HG03565 (cell line): ENCODE results near the gene FGF14.
"Not testable (repeated sequence)": the region's sequence is repeated elsewhere in the genome, so short reads cannot be mapped to it uniquely, and the experiment has no call there.

Source experiments
- ATAC-seq: cut with Tn5 transposase; IDR thresholded peaks from one replicate; pipeline ENCODE4 v1.9.1; 2021; ENCODE audit warnings: mild to moderate bottlenecking, moderate library complexity; ENCODE audit not compliant: unreplicated experiment

The FGF14 gene

DNA sequence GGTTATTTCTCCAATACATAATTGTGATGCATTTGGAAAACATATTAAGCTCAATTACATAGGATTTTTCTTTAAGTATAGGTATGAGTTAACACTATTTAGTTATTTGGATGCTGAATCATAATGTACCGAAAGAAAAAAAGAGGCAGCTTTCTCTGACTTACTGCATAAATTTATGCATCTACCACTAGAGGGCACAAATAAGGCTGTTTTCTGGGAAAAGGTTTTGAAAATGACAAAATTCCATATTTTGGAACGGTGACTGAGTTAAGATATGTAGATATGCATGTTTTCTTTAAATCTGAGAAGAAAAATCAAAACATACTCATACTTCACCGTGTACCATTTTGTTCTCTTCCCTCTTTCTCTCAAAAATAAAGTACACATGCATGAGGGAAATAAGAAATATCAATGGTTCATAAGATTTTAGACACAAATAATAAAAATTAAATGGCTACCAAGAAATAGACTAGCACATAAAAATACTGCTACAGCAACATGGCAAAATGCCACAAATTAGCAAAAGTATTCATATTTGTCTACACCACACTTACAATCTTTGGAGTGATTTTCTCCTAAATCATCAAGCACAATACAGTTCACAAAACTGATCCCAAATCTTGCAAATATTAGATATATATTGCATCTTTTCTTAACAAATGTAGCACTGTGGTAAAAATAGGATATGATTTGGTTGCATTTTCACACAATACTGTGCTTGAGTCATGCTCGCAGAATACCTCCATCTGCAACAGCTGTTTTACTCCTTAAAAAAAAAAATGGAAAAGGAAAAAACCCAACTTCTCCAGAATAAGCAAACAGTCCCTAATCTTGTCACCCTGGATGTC, 260.0 kb downstream of the FGF14 start:
- ATAC-seq, result peak; percentile 40

DNA sequence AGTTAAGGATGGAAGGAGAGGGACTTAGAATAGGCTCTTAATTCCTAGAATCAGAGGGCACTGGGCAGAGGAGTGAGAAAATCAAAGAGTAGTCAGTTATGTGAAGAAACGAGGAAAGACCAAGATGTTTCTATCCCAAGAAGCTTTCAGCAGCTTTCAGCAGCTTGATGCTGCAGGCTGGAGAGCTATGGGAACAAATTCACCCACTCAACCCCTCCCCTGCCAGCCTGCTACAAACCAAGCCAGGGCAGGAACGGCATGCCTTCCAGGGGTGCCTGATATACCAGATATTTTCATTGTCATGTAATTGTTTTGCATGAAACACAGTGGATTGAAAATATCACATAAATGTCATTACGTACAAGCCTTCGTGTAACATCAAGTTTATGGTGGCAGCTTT, 262.2 kb downstream of the FGF14 start:
- ATAC-seq, result no peak

- ATAC-seq, result no peak
Measured at GRCh38 chr13:102138635-102139190, 263.1 kb downstream of the FGF14 start.

DNA sequence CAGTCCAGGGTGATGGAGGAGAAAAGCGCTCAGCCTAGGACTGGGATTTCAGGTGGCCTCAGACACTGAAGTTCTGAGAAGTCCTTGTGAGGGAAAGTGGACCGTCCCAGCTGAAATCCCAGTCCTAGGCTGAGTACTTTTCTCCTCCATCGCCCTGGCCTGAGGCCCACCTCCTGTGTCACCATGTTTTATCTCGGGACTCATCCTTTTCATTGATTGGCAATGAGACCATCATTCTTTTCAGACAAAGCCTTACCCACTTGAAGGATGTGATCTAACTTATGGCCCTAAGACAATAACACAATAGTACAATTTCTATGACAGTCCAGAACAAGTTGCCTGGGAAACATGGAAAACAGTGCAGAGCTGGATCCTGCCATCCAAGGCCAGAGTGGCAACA, 263.9 kb downstream of the FGF14 start:
- not testable (repeated sequence) for ATAC-seq

GRCh38 chr13:102136735-102137296, 265.0 kb downstream of the FGF14 start:
- no peak for ATAC-seq

DNA sequence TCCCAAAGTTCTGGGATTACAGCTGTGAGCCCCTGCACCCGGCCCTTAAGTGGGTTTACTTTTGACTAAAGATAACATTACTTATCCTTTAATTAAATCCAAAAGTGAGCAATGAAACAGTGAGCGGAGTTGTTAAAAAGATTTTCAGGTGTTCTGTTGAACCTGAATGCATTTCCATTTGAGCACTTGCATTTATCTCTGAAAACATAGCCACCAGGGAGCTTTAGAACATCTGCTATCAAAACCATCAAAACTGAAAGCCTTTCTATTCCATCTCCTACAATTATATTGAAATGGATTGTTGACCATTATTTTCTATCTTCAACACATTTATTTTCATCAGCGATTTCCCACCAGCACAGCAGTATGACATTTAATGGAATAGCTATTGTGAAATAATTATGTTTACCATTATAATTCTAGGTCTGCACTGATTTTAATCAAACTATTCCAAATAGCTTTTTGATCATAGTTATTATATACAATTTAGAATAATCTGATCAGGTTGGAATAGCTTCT, 269.0 kb downstream of the FGF14 start:
- no peak for ATAC-seq

- no peak for ATAC-seq
Measured at GRCh38 chr13:102131246-102131645, 270.6 kb downstream of the FGF14 start.

DNA sequence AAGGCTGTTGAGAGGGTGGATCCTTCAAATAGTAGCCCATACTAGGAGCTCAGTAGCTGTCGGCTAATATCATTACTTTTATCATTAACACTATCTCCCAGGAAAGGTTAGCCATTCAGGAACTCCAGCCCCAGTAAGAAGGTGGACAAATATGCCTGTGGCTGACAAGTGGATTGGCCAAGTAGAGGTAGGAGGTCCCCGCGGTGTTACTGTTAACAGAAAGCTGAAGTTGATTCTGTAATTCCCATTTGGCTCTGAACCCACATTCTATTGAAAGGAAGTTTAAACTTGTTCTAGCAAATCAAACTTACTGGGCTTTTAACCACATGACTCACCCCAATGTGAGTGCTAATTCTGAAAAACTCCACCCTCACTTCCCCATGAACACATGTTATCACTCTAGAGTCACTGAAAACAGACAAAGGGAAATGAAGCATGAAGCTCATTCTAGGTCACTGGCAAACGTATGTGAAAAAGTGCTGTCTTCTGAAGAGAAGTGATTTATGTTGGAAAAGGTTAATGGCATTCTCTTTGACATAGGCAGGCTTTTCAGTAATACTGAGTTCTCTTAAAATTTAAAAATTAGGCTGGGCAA, 273.5 kb downstream of the FGF14 start:
- peak; percentile 82 for ATAC-seq

GRCh38 chr13:102127153-102127552, 274.7 kb downstream of the FGF14 start:
- ATAC-seq, result no peak

DNA sequence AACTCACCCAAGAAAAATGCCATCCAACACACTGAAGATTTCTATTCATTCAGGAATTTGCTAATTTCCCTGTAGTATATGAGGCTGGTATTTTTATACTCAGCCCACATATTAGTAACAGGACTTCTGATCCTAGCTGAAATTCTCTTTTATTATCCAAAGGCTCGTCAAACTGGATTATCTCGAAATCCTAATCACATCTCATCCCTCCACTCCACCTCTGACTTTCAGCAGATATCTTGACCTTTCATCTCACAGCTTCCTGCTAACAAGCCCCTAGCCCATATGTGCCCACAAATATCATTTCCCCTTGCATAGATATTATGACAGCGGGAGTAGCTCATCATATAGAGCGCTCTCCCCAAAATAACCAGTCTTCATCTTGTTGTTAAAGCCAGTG, 279.7 kb downstream of the FGF14 start:
- ATAC-seq, result no peak

DNA sequence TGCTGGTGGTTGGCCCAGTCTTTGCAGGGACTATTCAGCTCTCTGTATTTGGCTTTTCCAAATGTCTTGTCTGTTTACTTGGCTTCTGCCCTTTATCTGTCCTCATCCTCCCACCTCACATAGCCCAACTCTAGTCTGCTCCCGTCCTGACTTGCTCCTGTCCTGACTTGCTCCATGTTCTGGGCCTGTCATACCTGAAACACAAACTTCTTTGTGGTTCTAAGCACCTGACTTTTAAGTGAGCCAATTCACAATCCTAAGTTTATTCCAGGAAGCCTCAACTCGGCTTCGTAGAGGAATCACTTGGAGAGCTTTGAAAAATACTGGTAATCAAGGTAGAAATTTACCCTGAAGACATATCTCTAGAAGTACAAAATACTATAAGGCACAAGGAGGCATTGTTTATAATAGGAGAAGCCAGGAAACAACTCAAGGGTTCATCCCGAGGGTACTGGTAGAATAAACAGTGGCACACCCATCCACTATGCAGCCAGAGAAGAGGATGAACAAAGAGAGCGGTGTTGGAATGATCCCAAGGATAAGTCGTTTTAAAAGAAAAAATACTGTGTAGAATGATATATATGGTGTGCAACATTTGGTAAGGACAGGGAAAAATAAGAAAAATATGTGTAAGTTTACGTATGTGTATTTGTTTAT, 284.5 kb downstream of the FGF14 start:
- no peak for ATAC-seq

- no peak for ATAC-seq
Measured at GRCh38 chr13:102103469-102103868, 298.4 kb downstream of the FGF14 start.

GRCh38 chr13:102100234-102100633, 301.6 kb downstream of the FGF14 start:
- no peak for ATAC-seq

GRCh38 chr13:102097708-102098107, 304.1 kb downstream of the FGF14 start:
- no peak for ATAC-seq

- not testable (repeated sequence) for ATAC-seq
Measured at GRCh38 chr13:102093288-102093687, 308.6 kb downstream of the FGF14 start.

GRCh38 chr13:102091231-102091630, 310.6 kb downstream of the FGF14 start:
- no peak for ATAC-seq

DNA sequence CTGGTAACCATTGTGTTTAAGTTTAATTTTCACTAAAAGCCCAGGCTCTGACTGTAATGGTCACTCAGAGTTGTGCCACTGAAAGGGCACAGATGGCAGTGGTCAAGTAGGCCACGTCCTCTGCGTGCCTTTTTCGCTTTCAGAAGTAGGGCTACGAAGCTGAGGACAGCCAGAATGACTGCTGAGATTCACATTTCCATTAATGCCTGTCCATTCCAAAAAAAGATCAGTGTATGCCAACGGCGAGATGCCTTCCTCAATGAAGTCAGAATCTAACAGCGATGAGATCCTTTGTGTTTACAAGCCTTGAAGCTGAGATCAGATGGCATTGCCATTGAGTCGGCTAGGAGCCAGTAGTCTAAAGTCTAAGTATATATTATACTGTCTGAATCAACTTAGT, 311.3 kb downstream of the FGF14 start:
- no peak for ATAC-seq

- no peak for ATAC-seq
Measured at GRCh38 chr13:102089722-102090121, 312.1 kb downstream of the FGF14 start.

DNA sequence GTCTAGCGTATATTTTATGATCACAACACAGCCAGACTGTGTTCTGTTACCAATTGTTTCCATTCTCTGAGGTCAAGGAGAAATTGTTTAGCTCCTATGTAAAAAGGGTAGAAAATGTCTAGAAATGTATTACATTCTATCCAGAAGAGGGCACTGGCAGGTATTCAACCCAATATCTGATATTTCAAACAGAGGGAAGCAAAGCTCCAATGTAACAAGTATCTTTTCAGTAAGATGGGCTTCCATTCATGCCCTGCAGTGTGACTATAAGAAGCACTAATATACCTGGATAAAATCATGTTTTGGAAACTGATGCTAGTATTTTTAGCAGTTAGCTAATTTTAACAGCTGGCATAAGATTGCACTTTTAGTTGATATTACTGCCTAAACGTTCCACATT, 312.7 kb downstream of the FGF14 start:
- ATAC-seq, result no peak

DNA sequence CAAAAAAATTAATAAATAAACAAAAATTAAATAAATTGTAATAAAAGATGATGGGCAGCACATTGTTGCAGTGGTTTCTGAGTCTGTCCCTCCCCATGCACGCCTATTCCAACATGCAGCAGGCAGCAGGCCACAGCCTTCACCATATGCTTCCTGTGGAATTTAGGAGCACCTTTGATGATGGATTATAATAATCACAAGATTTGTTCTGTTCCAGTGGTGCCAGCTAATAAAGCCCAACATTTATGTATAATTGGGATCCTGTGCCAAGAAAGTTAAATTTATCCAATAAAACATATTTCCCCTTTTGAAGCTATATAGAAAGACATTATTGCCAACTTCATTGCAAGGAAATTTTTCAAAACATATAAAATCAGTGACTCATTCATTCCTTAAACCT, 328.6 kb downstream of the FGF14 start:
- no peak for ATAC-seq

- no peak for ATAC-seq
Measured at GRCh38 chr13:102071711-102072110, 330.1 kb downstream of the FGF14 start.
